GM18873 (cell line): Measurements from ENCODE around the gene LRG1.
"Not testable (repeated sequence)": the region's sequence is repeated elsewhere in the genome, so short reads cannot be mapped to it uniquely, and the experiment has no call there.

ENCODE experiments used
- ATAC-seq: cut with Tn5 transposase; IDR thresholded peaks from one replicate; pipeline ENCODE4 v1.9.1; 2021; ENCODE audit warnings: mild to moderate bottlenecking, moderate library complexity, moderate number of reproducible peaks; ENCODE audit not compliant: unreplicated experiment, low FRiP score

LRG1 gene

GRCh38 chr19:4531562-4532165 is 8.2 kb downstream of the LRG1 start:
- no peak for ATAC-seq

- ATAC-seq: no peak
Measured at GRCh38 chr19:4529924-4530522, 9.8 kb downstream of the LRG1 start.

DNA sequence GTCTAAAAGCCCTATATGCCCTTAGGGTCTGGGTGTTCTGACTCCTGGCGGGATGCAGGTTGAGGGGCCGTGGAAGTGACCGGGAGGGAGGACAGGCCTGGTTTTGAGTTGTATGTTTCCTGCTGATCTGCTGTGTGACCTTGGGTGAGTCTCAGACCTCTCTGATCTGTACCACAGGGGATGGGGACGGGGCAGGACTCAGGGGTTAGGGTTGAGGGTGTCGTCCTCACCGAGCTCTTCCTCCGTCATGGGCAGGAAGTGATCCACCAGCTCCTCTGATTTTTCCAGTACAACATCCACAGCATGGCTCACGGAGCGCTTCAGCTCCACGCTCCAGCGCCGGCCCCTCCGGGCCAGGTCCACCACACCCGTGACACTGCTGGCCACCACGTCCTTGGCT is 11.0 kb downstream of the LRG1 start:
- ATAC-seq: no peak

GRCh38 chr19:4527377-4527776 is 12.5 kb downstream of the LRG1 start:
- ATAC-seq: not testable (repeated sequence)

- no peak for ATAC-seq
Measured at GRCh38 chr19:4525563-4526002, 14.3 kb downstream of the LRG1 start.

DNA sequence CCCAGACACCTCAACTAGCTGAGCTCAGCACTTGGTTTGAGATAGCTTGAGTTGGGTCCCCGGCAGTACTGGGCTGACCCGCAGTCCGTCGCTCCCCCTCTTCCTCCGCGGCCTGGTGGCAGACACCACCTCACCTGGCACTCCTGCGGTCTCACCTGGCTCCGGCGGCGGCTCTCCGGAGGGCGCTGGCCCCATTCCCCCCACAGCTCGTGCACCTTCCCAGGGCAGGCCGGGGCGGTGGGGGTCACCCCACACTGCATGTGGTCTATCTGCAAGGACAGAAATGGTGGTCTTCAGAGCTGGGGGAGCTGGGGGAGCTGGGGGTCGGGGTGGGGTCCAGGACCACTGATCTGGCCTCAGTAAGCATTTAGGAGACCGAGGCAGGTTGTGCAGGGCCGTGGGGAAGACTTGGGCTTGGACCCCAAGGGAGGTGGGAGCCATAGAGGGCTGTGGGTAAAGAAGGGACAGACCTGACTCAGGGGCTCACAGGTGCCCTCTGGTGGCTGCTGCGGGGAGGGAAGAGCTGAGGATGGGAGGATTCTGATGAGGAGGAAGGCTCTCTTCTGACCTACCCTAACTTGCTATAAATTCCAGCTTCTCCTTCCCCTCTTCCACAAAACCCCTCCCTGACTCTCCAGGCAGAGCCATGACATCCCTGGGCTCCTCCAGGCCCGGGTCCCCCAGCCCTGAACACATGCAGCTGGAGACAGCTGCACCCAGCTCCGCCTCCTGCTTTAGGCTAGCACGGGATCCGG is 14.9 kb downstream of the LRG1 start:
- ATAC-seq: no peak

DNA sequence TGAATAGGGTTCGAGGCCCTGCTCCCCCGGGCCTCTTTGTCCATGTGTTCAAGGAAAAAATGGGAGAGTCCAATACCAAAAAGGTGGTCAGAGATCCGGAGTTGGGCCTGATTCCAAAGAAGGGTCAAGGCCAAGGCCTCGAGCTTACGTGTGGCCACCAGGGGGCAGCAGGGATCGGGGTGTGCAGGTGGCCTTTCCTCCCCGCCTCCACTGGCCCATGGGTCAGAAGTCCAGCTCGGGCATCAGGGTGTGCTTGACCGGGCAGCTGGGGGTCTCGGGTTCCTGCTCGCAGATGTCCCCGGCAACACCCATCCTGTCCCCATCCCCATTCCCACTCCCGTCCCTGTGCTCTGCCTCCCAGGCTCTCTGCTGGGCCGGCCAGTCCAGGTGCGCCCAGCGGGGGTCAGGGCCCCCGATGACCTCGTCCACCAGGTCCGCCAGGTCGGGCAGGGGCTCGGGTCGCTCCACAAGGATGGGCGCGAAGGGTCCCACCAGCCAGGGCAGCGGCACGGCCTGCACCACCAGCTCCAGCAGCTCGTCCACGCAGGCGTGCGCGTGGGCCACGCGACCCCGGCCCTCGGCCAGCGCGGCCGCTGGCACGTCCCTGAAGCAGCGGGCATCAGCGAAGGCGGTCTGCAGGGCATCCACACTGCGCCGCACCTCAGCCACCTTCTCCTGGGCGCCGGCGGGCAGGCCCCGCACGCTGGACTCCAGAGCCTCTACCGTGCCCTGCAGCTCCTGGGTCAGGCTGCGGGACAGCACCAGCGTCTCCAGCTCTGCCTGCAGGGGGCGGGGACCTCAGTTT is 16.3 kb downstream of the LRG1 start:
- no peak for ATAC-seq

- no peak for ATAC-seq
Measured at GRCh38 chr19:4522291-4523002, 17.4 kb downstream of the LRG1 start.

- no peak for ATAC-seq
Measured at GRCh38 chr19:4521888-4522242, 18.0 kb downstream of the LRG1 start.

DNA sequence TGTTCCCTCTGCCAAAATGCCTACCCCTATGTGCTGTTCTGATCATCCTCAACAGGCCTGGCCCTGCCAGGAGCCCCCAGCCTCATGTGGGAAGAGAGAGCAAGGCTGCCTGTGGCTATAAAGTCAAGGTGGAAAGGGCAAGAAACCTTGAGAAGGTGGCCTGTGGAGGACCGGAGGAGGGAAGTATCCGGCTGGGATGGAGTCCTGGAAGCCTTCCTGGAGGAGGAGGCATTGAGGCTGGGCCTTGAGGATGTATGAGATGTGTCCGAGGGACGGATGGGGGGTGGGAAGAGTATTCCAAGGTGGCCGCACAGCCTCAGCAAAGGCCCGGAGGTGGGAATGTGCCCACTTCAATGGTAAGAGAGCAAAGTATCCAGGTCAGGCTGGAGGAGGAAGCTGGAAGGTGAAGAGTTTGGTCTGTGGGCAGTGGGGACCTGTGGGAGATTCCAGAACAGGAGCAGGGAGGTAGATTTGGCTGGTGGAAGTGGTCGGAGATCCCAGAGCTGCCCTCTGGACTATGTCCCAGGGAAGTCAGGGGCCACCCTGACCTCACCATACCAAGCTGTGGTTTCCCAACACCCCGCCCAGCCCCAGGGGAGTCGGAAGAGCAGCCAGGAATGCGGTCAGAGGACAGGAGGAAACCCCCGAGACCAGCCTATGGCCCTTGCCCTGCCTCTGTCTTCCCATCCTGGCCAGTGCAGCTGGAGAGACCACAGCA is 18.5 kb downstream of the LRG1 start:
- no peak for ATAC-seq

DNA sequence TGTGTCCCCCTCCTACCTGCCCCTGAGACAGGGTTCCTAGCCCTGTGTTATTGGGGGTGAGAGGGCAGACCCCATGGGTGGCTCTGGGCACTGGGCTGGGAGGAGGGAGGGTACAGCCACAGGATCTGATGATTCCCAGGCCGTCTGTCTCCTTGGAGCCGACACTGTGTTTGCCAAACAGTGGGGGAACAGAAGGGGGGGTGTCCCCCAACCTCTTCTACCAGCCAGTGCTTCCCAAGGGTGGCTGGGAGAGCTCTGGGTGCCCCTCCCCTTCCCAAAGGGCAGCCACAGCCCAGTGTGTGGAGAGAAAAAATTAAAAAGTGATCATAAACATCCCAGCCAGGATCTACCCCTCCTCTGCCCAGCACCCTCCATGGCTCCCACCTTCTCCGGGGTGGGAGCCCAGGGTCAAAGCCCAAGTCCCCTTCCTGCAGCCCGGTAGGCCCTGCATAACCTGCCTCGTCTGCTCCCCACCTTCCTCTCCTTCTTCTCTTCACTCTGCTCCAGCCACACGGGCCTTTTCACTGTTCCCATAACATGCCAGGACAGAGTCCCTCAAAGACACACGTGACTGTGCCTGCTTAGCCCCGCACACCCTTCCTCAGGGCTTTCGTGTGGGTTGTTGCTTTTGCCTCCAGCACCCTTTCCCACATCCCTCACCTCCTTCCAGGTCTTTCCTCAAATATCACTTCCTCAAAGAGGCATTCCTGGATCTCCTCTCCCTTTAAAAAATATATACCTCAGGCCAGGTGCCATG is 20.1 kb downstream of the LRG1 start:
- no peak for ATAC-seq

DNA sequence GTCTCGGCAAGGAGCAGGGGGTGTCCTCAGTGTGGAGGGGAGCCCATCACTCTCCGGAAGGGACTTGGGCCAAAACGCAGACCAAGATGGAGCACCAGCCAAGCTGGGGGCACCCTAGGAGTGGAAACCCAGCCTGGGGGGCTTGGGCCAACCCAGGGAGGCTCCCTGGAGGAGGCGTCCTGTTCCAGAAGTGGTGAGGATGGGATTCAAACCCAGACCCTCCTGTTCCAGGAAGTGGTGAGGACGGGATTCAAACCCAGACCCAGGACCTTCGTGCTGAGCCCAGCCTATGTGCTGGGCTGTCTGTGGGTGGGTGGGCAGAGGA is 20.7 kb downstream of the LRG1 start:
- no peak for ATAC-seq

GRCh38 chr19:4518345-4519171 is 21.3 kb downstream of the LRG1 start, which contains the start of gene PLIN4:
PLIN4 (minus strand) TSS chr19:4518486; CDS start chr19:4518272, 214 bp downstream.
- no peak for ATAC-seq

DNA sequence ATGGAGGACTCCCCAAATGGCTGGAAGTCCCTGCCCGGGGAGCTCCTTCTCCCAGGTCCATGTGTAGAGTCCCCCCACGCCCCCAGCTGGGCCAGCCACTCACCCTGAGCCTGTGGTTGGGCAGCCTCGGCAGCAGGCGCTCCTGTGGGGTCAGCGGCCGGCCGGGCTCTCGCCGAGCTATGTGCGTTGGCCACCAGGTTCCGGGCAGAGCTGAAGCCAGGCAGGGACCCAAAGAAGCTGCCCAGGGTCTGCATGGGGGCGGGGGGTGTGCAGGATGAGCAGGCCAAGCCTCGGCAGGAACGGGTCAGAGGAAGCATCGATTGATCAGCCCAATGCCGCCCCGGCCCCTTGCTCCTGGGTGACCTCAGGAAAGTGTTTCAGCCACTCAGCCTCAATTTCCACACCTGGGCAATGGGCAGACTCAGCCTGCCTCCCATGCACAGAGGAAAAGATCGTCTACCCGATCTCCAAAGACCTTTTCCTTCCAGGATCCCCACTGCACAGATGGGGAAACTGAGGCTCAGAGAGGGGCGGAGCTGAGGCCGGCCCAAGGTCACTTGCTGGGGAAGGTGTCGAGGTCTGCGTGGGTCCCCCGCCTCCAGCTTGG is 22.3 kb downstream of the LRG1 start:
- ATAC-seq: no peak

DNA sequence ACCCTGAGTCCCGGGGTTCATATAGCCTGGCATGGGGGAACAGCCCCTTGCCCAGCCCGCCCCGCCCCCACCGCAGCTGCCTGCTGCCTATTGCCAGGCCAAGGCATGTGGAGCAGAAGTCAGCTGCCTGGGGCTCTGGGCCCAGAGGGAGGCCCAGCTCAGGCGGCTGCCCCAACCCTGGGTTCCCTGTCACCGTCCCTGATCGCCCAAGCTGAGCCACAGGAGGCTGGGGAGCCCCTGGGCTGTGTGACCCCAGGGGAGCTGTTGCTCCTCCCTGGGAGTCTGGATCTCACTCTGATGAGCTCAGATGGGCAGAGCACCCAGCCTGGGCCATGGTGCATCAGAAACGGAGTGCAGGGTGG is 22.9 kb downstream of the LRG1 start:
- ATAC-seq: no peak

GRCh38 chr19:4516199-4516938 is 23.5 kb downstream of the LRG1 start:
- no peak for ATAC-seq

- ATAC-seq: no peak
Measured at GRCh38 chr19:4515732-4516131, 24.1 kb downstream of the LRG1 start.
